Kidney epithelial cell (primary cell): ENCODE data around the gene TTLL11. TPM values are rescaled to one million over a fixed set of nuclear protein-coding genes. Genes with fewer than 3 reads are reported as not detected.

Experiments used
- DNase-seq: peaks from one replicate; pipeline ENCODE4 v3.0.0-alpha.2; 2010; ENCODE audit warnings: low read depth
- H3K27me3 ChIP-seq: 2 replicates; pipeline ENCODE4 v1.6.0; 2011; ENCODE audit warnings: low read length; ENCODE audit not compliant: control insufficient read depth, insufficient read depth
- H3K36me3 ChIP-seq: 2 replicates; pipeline ENCODE4 v1.5.1; 2011; ENCODE audit warnings: low read length; ENCODE audit not compliant: control insufficient read depth, insufficient read depth
- H3K4me3 ChIP-seq: 2 replicates; pipeline ENCODE4 v1.5.1; 2011; ENCODE audit warnings: low read depth, mild to moderate bottlenecking, control low read depth, low read length
- CTCF ChIP-seq: IDR thresholded peaks from 2 replicates; pipeline ENCODE4 v1.5.1; 2011; ENCODE audit warnings: mild to moderate bottlenecking, moderate library complexity, low read length, control low read depth, inconsistent platforms; ENCODE audit not compliant: insufficient read depth, poor library complexity, severe bottlenecking
- total RNA-seq: library from RNA; depleted of rRNA; stranded (reverse); fragments of >200 nt; gene quantifications from 2 replicates; pipeline ENCODE4 v1.2.3, GENCODE V29; 2015

Gene TTLL11
- total RNA-seq, 1 donor from 2014 or later = 4.2 TPM

- no peak overlapping the region for H3K4me3 ChIP-seq
- no peak for TF ChIP-seq CTCF
- no peak for DNase-seq
- no peaks in the 10 kb centered on the region for H3K36me3 ChIP-seq
- no peaks in the 10 kb centered on the region for H3K27me3 ChIP-seq
Measured at GRCh38 chr9:121866927-121867326, 226.2 kb downstream of the TTLL11 start.

GRCh38 chr9:121865884-121866283, 227.2 kb downstream of the TTLL11 start:
- no peaks in the 10 kb centered on the region for H3K27me3 ChIP-seq
- no peak for DNase-seq
- H3K4me3 ChIP-seq = no peak overlapping the region
- H3K36me3 ChIP-seq = no peaks in the 10 kb centered on the region
- no peak for TF ChIP-seq CTCF

GRCh38 chr9:121865060-121865459, 228.0 kb downstream of the TTLL11 start:
- TF ChIP-seq CTCF = no peak
- Histone ChIP-seq H3K36me3 (no peaks in the 10 kb centered on the region), H3K4me3 (no peak overlapping the region), H3K27me3 (no peaks in the 10 kb centered on the region)
- DNase-seq = no peak

GRCh38 chr9:121863955-121864354, 229.2 kb downstream of the TTLL11 start:
- Histone ChIP-seq H3K27me3 (no peaks in the 10 kb centered on the region), H3K4me3 (no peak overlapping the region), H3K36me3 (no peaks in the 10 kb centered on the region)
- DNase-seq = no peak
- no peak for TF ChIP-seq CTCF

GRCh38 chr9:121862371-121863332, 230.5 kb downstream of the TTLL11 start:
- H3K27me3 ChIP-seq = peaks cover 5% of the 10 kb centered on the region
- no peak for TF ChIP-seq CTCF
- H3K36me3 ChIP-seq = no peaks in the 10 kb centered on the region
- DNase-seq = no peak
- no peak overlapping the region for H3K4me3 ChIP-seq
